AG09309 (cell line): ENCODE results near the gene SHANK2.

Source experiments
- DNase-seq: peaks from one replicate; pipeline ENCODE4 v3.0.0-alpha.2; 2010; ENCODE audit warnings: low read depth
- H3K4me3 ChIP-seq: 2 replicates; pipeline ENCODE4 v1.5.1; 2011; ENCODE audit warnings: mild to moderate bottlenecking, low read depth, low read length, moderate library complexity; ENCODE audit not compliant: control insufficient read depth
- CTCF ChIP-seq: IDR thresholded peaks from 2 replicates; pipeline ENCODE4 v1.5.1; 2011; ENCODE audit warnings: mild to moderate bottlenecking, low read depth, low read length, inconsistent platforms; ENCODE audit not compliant: insufficient read depth, control insufficient read depth; ENCODE audit errors: missing control alignments

SHANK2 gene

GRCh38 chr11:71249301-71249700 is 3.1 kb downstream of the SHANK2 start:
- DNase-seq, result no peak
- no peak overlapping the region for H3K4me3 ChIP-seq
- no peak for TF ChIP-seq CTCF

DNA sequence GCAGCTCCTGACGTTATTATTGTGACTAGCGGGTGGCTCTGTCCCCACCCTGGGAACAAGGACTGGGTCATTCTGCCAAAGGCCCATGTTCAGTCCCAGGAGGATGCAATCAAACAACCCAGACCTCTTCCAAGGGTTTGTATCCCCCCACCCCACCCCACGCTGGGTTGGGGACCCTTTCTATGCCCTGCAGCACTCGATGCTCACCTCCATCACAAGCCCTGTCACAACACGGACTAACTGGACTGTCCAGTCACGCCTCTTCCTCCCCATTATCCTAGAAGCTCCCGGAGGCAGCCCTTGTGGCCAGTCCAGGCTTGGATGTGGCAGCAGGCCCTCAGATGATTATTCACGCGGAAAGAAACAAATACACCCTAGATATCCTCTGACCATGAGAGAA is 3.7 kb downstream of the SHANK2 start:
- no peak overlapping the region for H3K4me3 ChIP-seq
- no peak for TF ChIP-seq CTCF
- DNase-seq, result no peak

DNA sequence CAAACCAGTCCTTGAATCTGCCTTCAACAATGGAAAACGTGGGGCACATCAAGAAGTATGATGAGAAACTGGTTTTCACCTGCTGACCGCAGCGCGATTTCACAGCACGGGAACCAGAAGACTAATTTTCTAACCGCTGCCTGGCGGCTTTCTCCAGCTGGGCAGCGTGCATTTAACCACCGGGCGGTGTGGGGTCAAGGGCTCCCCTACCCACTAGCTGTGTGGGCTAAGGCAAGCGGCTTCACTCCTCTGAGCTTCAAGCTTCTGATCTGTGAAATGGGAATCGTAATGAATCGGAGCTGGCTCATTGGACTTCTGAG is 4.2 kb downstream of the SHANK2 start:
- no peak for TF ChIP-seq CTCF
- no peak for DNase-seq
- H3K4me3 ChIP-seq, result no peak overlapping the region

- TF ChIP-seq CTCF, result no peak
- DNase-seq, result no peak
- H3K4me3 ChIP-seq, result no peak overlapping the region
Observed at GRCh38 chr11:71247551-71248250, 4.7 kb downstream of the SHANK2 start.

GRCh38 chr11:71246559-71246958 is 5.8 kb downstream of the SHANK2 start:
- no peak for TF ChIP-seq CTCF
- H3K4me3 ChIP-seq, result no peak overlapping the region
- DNase-seq, result no peak

- no peak for DNase-seq
- no peak overlapping the region for H3K4me3 ChIP-seq
- TF ChIP-seq CTCF, result no peak
Observed at GRCh38 chr11:71245601-71246391, 6.6 kb downstream of the SHANK2 start.
